ENCODE results near the gene SLC66A1.

- no peak for TF ChIP-seq EP300 (IDR thresholded peaks at IDR 0.05; ENCODE audit: low read depth)
- no peak for TF ChIP-seq CTCF (IDR thresholded peaks at IDR 0.05)
Measured at GRCh38 chr1:19317126-19317910, 5.2 kb downstream of the SLC66A1 start.
